K562 (cell line): ENCODE data around the gene WWOX.

ENCODE experiments used
- BHLHE40 ChIP-seq: IDR thresholded peaks from 2 replicates; pipeline ENCODE4 v1.6.1; 2011; ENCODE audit warnings: low read length, improper control_type of control experiment
- DACH1 ChIP-seq: fragments of 450-650 bp; IDR thresholded peaks from 2 replicates; pipeline ENCODE4 v1.6.1; 2018; ENCODE audit not compliant: partially characterized antibody
- EGR1 ChIP-seq: fragments of 450-650 bp; conservative IDR thresholded peaks from 2 replicates; pipeline ENCODE4 v1.6.1; 2017; ENCODE audit warnings: mild to moderate bottlenecking
- EZH2 ChIP-seq: IDR thresholded peaks from 2 replicates; pipeline ENCODE4 v1.6.1; 2012; ENCODE audit warnings: low read depth, mild to moderate bottlenecking, inconsistent platforms, low read length, borderline replicate concordance
- FOXK2 ChIP-seq, 2 experiments: fragments of 450-650 bp; IDR thresholded peaks in 1 of 2; conservative IDR thresholded peaks in 1 of 2; 2 replicates each; pipeline ENCODE4 v1.6.1; 2016; ENCODE audit warnings: low read depth in 2 of 2, mild to moderate bottlenecking in 1 of 2
- RBBP5 ChIP-seq: fragments of 200-600 bp; sonication (generic); IDR thresholded peaks from 2 replicates; pipeline ENCODE4 v1.6.1; 2012; ENCODE audit warnings: borderline replicate concordance, mild to moderate bottlenecking, low read length, control low read depth, inconsistent platforms; ENCODE audit not compliant: insufficient read depth, poor library complexity, severe bottlenecking
- SMAD3 ChIP-seq: fragments of 450-650 bp; formaldehyde crosslinking; conservative IDR thresholded peaks from 2 replicates; pipeline ENCODE4 v1.4.0; 2020; ENCODE audit warnings: mild to moderate bottlenecking
- ZFX ChIP-seq: sonication (generic); formaldehyde crosslinking; IDR thresholded peaks from 2 replicates; pipeline ENCODE4 v1.8.0; 2022; ENCODE audit warnings: mild to moderate bottlenecking, missing genetic modification reagents, moderate library complexity

- no peak for TF ChIP-seq SMAD3
- TF ChIP-seq EGR1: no peak
- TF ChIP-seq FOXK2 (conservative IDR thresholded peaks at IDR 0.05 in 1 of 2, IDR thresholded peaks at IDR 0.05 in 1 of 2; ENCODE audit: low read depth in 2 of 2): no peak
- TF ChIP-seq ZFX: no peak
- TF ChIP-seq EZH2: no peak
- no peak for TF ChIP-seq DACH1
- no peak for TF ChIP-seq RBBP5
- TF ChIP-seq BHLHE40: no peak
Observed at GRCh38 chr16:78375055-78375679, 275.7 kb downstream of the WWOX start.
